ENCODE results near the gene CGNL1.

CGNL1 gene

DNA sequence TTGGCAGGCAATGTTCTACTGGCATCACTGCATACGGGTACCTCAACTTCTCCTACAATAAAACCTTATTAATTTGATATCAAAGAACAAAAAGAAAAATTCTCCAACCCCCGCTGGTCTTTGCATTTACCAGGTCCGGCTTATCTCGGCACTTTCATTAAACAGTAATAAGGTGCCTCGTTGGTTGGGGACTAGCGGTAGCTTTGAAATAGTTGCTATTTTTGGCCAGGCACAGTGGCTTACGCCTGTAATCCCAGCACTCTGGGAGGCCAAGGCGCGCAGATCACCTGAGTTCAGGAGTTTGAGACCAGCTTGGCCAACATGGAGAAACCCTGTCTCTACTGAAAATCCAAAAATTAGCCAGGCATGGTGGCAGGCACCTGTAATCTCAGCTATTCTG, 32.0 kb upstream of the CGNL1 start:
- TF ChIP-seq CTCF (IDR thresholded peaks at IDR 0.05; ENCODE audit: insufficient read depth, low read length, poor library complexity, severe bottlenecking) (no peak), EZH2phosphoT487 (conservative IDR thresholded peaks at IDR 0.05; ENCODE audit: low read length) (no peak)
- Histone ChIP-seq H4K20me1 (ENCODE audit: low read depth, low read length) (no peaks in the 10 kb centered on the region), H3K36me3 (ENCODE audit: low read length) (no peaks in the 10 kb centered on the region), H3K4me3 (ENCODE audit: insufficient read depth, low read length, poor library complexity, severe bottlenecking) (no peak overlapping the region), H3K9me2 (replicated peaks; ENCODE audit: insufficient read depth, low read length) (no peaks in the 10 kb centered on the region), H3K4me2 (ENCODE audit: low read depth, low read length, poor library complexity, severe bottlenecking) (no peak overlapping the region), H3K9me3 (ENCODE audit: insufficient read depth, low read length) (no peaks in the 10 kb centered on the region), H3K79me2 (ENCODE audit: insufficient read depth, low read length) (no peaks in the 10 kb centered on the region), H3K9ac (ENCODE audit: low read length) (no peak overlapping the region), H2AFZ (ENCODE audit: low read depth, low read length, severe bottlenecking) (no peak overlapping the region), H3F3A (ENCODE audit: insufficient read depth) (no peaks in the 10 kb centered on the region), H3K27me3 (ENCODE audit: low read length) (no peaks in the 10 kb centered on the region), H3K27ac (ENCODE audit: low read depth, low read length) (no peak overlapping the region)

DNA sequence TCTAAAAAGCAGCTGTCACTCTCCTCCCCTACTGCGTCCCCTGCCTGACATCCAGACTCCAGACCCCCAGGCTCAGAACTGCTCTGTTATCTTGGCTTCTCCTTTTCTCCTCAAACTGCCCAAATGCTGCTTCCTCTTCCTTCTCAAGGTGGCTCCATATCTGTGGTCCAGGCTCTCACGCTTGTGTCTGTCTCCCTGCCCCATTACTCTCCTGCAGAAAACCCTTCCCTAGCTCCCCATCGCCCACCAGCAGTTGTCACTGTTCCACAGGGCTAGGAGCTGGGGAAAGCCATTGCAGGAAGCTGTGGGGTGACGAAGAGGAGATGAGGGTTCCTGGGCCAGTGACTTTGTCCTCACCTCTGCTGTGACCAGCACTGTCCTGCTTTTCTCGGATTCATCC, 30.7 kb upstream of the CGNL1 start:
- no peak overlapping the region for H3K27ac ChIP-seq (ENCODE audit: low read depth, low read length)
- no peaks in the 10 kb centered on the region for H4K20me1 ChIP-seq (ENCODE audit: low read depth, low read length)
- H3K4me3 ChIP-seq (ENCODE audit: insufficient read depth, low read length, poor library complexity, severe bottlenecking) = no peak overlapping the region
- H2AFZ ChIP-seq (ENCODE audit: low read depth, low read length, severe bottlenecking) = no peak overlapping the region
- H3K9me3 ChIP-seq (ENCODE audit: insufficient read depth, low read length) = no peaks in the 10 kb centered on the region
- H3K36me3 ChIP-seq (ENCODE audit: low read length) = no peaks in the 10 kb centered on the region
- no peak for TF ChIP-seq EZH2phosphoT487 (conservative IDR thresholded peaks at IDR 0.05; ENCODE audit: low read length)
- no peak for TF ChIP-seq CTCF (IDR thresholded peaks at IDR 0.05; ENCODE audit: insufficient read depth, low read length, poor library complexity, severe bottlenecking)
- H3K27me3 ChIP-seq (ENCODE audit: low read length) = no peaks in the 10 kb centered on the region
- H3K9ac ChIP-seq (ENCODE audit: low read length) = no peak overlapping the region
- no peaks in the 10 kb centered on the region for H3F3A ChIP-seq (ENCODE audit: insufficient read depth)
- no peaks in the 10 kb centered on the region for H3K9me2 ChIP-seq (replicated peaks; ENCODE audit: insufficient read depth, low read length)
- H3K79me2 ChIP-seq (ENCODE audit: insufficient read depth, low read length) = no peaks in the 10 kb centered on the region
- H3K4me2 ChIP-seq (ENCODE audit: low read depth, low read length, poor library complexity, severe bottlenecking) = no peak overlapping the region

DNA sequence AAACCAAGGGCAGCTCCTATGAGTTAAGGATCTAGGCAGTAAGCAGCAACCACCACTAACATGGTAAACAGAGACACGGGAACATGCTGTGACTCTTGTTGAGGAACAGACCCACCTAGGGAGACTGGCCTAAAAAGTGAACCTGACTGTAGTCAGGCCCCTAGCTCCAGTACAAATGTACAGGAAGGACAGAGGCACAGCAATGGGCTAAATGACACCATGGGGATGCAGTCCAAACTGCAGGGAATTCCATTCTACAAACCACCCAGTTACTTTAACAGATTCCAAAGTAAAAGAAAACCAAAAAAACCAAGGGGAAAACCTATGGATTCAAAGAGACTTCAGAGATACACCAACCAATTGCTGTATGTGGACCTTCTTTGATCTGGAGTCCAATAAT, 28.2 kb upstream of the CGNL1 start:
- Histone ChIP-seq H3F3A (ENCODE audit: insufficient read depth) (no peaks in the 10 kb centered on the region), H3K4me3 (ENCODE audit: insufficient read depth, low read length, poor library complexity, severe bottlenecking) (no peak overlapping the region), H4K20me1 (ENCODE audit: low read depth, low read length) (no peaks in the 10 kb centered on the region), H3K79me2 (ENCODE audit: insufficient read depth, low read length) (no peaks in the 10 kb centered on the region), H3K36me3 (ENCODE audit: low read length) (no peaks in the 10 kb centered on the region), H3K9ac (ENCODE audit: low read length) (no peak overlapping the region), H2AFZ (ENCODE audit: low read depth, low read length, severe bottlenecking) (no peak overlapping the region), H3K9me2 (replicated peaks; ENCODE audit: insufficient read depth, low read length) (no peaks in the 10 kb centered on the region), H3K27me3 (ENCODE audit: low read length) (no peaks in the 10 kb centered on the region), H3K4me2 (ENCODE audit: low read depth, low read length, poor library complexity, severe bottlenecking) (no peak overlapping the region), H3K27ac (ENCODE audit: low read depth, low read length) (no peak overlapping the region), H3K9me3 (ENCODE audit: insufficient read depth, low read length) (no peaks in the 10 kb centered on the region)
- TF ChIP-seq CTCF (IDR thresholded peaks at IDR 0.05; ENCODE audit: insufficient read depth, low read length, poor library complexity, severe bottlenecking) (no peak), EZH2phosphoT487 (conservative IDR thresholded peaks at IDR 0.05; ENCODE audit: low read length) (no peak)

Data from SU-DHL-6 (cell line).